Thyroid gland (tissue), 4 donors: Measurements from ENCODE around the gene RDM1.

ENCODE experiments used
- POLR2A ChIP-seq, 2 donors: fragments of 450-650 bp; IDR thresholded peaks; one replicate each; pipeline ENCODE4 v1.6.1; 2017; ENCODE audit warnings: antibody characterized with exemption in 2 of 2, mild to moderate bottlenecking in 2 of 2, moderate library complexity in 1 of 2
- TF ChIP-seq, protein P1 (sequence below), 6 experiments: fragments of 200-600 bp in 3 of 6; fragments of 450-650 bp in 3 of 6; sonication (generic) in 3 of 6; IDR thresholded peaks; one replicate each; pipeline ENCODE4 v1.5.1; 2016 to 2019; ENCODE audit warnings: antibody characterized with exemption in 6 of 6, mild to moderate bottlenecking in 2 of 6, inconsistent platforms in 1 of 6, moderate library complexity in 1 of 6

DNA sequence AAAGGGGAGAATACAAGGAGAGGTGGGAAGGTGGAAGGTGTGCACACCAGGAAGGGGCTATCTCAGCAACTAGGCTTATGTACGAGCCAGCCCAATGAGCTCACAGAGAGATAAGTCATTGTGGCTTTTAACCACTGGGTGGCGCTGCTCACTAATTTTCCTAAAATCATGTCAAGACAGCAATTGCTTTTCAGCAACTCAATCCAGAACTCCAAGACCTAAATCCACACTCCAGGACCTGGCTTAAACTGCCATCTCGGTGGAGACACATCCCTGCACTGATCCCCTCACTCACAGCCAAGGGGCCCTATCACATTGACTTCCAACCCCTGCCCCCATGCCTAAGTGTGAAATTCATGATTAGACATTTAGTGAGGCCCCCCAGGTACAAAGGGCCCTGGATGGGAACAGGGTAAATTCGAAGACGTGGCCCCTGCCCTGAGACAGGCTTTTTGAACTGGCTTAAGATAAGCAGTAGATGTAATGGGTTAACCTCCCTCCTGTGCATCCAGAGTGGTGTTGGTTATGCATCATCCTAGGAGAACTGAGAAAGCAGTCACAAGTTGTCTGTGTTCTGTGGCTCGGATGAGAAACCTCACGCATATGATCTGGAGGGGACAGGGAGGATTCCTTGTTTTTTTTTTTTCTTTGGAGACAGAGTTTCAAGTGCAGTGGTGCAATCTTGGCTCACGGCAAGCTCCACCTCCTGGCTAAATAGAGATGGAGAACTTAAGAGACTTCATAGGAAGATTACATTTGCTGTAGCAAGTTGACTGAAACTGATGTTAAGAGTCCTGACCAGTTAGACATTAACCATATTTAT is 39.2 kb upstream of the RDM1 start:
- TF ChIP-seq, protein P1, sequence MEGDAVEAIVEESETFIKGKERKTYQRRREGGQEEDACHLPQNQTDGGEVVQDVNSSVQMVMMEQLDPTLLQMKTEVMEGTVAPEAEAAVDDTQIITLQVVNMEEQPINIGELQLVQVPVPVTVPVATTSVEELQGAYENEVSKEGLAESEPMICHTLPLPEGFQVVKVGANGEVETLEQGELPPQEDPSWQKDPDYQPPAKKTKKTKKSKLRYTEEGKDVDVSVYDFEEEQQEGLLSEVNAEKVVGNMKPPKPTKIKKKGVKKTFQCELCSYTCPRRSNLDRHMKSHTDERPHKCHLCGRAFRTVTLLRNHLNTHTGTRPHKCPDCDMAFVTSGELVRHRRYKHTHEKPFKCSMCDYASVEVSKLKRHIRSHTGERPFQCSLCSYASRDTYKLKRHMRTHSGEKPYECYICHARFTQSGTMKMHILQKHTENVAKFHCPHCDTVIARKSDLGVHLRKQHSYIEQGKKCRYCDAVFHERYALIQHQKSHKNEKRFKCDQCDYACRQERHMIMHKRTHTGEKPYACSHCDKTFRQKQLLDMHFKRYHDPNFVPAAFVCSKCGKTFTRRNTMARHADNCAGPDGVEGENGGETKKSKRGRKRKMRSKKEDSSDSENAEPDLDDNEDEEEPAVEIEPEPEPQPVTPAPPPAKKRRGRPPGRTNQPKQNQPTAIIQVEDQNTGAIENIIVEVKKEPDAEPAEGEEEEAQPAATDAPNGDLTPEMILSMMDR (IDR thresholded peaks at IDR 0.05): peak; percentile 71 to 82 (median 78)
- TF ChIP-seq POLR2A (IDR thresholded peaks at IDR 0.05): no peak
